GM18870 (cell line): ENCODE results near the gene SENP6.
"Not testable (repeated sequence)": the region's sequence is repeated elsewhere in the genome, so short reads cannot be mapped to it uniquely, and the experiment has no call there.

Source experiments
- ATAC-seq: cut with Tn5 transposase; IDR thresholded peaks from one replicate; pipeline ENCODE4 v1.9.1; 2021; ENCODE audit warnings: moderate library complexity; ENCODE audit not compliant: unreplicated experiment

SENP6 gene

DNA sequence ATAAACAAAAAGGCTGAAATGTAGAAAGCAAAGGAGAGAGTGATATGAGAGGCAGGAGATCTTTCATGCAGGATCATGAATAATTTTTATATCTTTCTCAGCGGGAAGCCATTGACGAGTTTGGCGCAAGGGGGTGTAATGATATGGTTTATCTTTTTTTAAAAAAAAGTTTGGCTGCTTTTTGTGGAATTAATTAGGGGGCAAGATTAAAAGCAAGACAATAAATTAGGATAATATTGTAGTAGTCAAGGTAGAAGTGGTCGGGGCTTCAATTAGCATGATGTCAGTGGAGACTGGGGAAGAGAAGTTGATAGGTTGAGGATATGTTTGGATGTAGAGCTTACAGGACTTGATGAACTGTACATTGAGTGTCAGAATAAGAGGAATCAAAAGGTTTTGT is 4.0 kb downstream of the SENP6 start:
- ATAC-seq: no peak

DNA sequence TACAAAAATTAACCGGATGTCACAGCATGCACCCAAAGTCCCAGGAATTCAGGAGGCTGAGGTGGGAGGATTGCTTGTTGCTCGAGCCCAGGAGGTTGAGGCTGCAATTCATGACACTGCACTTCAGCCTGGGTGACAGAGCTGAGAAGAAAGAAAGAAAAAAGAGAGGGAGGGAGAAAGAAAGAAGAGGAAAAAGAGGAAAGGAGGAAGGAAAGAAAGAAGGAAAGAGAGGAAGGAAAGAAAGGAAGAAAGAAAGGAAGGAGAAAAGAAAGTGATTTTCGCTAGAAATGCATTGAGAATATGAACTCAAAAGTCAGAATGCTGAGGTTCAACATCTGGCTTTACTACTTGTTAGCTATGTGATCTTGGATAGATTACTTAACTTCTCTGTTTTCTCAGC is 6.6 kb downstream of the SENP6 start:
- no peak for ATAC-seq

DNA sequence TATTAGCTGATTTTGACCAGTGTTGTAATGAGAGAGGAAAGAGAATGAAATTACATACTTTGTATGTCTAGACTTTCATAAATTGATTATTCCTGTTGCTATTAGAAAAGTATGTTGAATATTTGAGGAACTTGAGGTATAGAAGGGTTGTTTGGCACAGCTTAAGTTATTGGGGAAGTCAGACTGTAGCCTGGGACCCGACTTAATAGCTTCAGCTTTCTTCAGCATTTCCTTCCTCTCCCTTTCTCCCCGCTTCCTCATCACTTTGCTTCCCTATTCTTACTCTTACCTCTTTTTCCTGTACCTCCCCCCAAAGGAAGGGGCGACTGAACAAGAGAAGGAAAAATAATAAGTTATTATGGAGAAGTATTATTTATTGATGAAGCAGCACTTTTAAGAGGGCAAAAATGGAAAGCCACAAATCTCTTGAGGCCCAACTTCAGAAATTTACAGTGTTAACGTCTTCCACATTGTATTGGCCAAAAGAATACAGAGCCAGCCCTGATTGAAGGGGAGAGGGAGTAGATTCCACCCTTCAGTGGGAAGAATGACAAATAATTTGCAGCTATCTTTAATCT is 7.4 kb downstream of the SENP6 start:
- ATAC-seq: no peak

DNA sequence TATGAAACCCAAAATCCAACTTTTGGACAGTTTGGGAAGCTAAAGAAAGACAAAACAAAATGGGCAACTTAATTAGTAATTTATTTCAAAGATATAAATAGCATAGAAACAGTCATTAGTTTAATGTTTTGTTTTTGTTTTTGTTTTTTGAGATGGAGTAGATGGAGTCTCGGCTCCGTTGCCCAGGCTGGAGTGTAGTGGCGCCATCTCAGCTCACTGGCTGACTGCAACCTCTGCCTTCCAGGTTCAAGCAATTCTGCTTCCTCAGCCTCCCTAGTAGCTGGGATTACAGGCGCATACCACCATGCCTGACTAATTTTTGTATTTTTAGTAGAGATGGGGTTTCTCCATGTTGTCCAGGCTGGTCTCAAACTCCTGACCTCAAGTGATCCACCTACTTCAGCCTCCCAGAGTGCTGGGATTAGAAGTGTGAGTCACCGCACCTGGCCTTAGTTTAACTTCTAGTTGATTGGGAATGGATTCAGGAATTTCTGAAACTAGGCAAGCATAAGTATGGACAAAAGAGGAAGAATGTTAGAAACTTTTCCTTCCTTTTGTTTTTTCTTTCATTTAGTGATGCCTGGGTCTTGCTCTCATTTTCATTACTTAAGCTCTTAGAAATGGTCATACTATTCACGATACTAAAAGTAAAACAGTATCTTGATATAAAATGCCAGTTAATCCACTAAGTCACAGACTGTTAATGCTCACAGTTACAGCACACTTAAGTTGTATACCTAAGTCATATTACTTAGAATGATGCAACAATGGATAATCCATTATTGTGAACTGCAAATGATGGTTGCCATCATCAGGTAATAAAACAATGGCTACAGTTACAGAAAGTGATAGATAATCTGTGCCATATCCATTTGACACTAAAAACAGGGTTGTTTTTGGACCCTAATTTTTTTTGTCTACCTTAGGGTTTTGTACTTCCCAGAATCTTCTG is 8.2 kb downstream of the SENP6 start:
- no peak for ATAC-seq

DNA sequence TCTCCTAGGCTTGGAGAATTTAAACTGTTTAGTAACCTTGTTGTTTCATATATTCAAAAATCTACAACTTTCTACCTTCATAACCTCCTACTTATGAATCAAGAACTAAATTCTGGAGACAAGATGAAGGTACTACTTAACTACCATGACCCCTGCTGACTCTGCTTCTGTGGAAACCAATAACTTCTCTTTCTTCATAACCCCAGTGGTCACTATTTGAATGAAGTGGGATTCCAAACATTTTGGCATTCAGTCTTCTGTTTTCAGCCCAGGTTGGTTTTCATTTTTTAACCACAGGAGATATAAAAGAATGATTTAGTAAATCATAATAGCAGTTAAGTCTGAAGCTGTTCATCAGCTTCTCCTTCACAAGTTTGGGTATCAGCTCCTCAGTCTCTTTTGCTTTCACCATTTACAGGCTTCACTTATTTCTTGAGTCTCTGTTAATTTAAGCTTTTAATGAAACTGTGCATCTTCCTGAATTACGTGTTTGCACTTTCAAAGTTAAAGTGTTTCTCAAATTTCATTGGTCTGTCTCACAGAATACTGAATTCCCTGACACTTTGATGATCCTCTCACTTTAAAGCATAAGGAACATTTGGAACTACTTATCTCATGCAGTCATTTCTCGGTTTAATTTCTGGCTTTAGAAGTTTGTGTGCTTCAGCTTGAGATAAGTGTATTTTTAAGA is 9.5 kb downstream of the SENP6 start:
- ATAC-seq: no peak

DNA sequence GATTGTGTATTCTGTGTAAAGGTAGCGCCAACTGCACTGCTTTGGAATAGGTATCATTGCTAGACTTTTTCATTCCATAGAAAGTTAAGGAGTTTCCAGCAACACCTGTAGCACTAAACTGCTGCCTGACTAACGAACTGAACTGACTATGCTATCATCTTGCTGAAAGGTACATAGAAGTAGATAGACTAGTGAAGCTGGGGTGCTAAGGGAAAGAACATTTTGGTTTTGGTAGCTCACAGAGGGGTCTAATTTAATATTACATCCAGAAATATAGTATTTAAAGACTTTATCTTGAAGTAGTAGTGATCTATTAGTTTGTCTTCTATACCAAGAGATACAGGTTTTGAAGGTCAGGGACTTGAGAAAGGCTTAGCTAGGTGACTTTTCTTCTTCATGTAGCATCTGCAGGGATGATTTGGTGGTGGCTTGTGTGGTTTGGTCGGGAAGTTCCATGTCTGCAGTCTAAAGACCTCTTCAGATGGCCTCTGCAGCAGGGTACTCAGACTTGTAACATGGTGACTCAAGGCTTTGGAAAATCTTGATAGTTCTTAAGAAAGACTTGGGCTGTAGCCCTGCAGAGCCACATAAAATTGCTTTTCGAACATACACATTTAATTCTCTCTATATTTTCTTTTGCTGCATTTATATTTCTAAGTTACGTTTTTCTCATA is 10.2 kb downstream of the SENP6 start:
- peak; percentile 59 for ATAC-seq

DNA sequence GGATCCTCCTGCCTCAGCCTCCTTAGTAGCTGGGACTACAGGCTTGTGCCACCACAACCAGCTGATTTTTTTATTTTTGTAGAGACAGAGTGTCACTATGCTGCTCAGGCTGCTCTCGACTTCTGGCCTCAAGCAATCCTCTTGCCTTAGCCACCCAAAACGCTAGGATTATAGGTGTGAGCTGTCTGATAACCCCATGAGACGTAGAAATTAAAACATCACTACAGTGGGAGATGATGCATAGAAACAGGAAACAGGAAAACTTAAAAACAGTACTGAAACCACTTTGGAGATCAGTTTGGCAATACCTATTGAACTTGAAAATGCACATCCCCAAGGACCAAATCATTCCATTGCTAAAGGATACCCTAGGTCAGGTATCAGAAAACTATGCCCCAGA is 10.8 kb downstream of the SENP6 start:
- no peak for ATAC-seq

DNA sequence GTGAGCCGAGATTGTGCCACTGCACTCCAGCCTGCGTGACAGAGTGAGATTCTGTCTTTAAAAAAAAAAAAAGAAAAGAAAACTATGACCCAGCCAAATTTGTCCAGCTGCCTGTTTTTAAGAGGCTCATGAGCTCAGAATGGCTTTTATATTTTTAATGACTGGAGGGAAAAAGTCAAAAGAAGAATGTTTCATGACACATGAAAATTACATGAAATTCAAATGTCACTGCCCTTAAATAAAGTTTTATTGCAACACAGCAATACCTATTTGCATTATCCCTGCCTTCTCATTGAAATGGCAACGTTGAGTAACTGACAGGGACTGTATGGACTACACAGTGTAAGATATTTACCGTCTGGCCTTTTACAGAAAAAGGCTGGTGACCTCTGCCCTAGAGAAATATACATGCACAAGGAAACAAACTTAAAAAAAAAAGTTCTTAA is 11.4 kb downstream of the SENP6 start:
- ATAC-seq: no peak

DNA sequence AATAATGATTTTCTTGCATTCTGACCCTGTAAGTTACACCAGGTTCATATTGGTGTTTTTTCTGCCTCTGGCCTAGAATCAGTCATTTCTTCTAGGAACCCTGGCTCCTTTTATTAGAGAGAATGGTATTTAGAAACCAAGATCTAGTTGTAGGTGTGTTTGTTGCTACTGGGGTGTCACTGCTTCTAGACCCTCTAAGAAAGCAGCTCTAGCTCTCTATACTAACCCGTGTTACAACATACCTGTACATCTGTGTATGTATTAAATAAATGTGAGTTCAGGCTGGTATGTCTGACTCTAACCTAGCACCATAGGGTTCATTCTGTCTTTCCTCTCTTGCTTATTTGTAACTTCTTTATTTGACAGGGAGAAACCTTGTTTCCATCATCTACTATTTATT is 16.8 kb downstream of the SENP6 start:
- ATAC-seq: no peak

DNA sequence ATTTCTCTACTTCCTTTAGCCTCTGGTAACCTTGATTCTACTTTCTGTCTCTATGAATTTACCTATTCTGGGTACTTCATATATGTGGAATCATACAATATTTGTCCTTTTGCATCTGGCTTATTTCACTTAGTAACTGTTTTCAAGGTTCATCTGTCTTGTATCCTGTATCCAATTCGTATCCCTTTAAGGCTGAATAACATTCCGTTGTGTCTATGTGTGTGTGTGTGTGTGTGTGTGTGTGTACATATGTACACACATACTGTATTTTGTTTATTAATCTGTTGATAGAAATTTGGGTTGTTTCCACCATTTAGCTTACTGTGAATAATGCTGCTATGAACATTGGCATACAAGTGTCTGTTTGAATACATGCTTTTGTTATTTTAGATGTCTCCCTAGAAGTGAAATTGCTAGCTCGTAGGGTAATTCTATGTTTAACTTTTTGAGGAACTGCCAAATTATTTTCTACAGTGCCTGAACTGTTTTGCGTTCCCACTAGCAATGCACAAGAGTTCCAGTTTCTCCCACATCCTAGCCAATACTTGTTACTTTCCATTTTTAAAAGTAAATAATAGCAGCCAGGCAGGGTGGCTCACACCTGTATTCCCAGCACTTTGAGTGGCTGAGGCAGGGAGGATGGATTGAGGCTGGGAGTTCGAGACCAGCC is 17.7 kb downstream of the SENP6 start:
- ATAC-seq: no peak

DNA sequence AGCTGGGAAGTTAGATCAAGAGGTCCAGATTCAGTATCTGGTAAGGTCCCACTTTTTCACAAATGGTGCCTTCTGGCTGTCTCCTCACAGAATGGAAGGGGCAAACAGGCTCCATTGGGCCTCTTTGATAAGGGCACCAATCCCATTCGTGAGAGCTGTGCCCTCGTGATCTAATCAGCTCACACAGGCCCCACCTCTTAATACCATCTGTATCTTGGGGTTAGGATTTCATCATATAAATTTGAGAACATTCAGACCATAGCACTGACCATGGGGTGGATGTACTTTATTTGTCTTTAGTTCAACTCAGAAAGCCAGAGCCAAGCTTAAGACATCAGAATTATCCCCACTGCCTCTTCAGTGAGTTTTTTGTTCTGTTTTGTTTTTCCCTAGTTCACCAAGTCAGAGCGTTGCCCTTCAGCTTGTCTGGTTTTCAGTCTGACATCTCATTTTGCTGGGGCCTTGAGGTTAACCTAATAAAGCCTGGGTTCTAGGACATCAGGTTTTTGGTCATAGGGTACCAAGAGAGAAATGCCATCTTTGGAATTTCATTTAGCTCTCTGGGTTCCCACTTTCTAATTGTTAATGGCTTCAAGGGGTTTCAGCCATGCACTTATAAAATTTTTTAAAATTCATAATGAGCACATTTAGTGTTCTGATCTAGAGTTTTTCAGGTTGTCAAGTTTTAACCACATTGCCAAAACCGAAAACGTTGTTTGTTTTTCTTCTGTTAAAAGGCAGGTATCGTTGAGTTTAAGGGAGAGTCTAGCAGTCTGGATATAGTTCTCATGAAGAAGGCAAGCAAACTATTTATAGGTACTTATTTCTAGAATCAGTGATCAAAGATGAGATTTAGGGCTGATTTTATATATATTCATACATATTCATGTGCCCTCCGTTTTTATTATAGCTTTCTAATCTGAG is 19.0 kb downstream of the SENP6 start:
- no peak for ATAC-seq

DNA sequence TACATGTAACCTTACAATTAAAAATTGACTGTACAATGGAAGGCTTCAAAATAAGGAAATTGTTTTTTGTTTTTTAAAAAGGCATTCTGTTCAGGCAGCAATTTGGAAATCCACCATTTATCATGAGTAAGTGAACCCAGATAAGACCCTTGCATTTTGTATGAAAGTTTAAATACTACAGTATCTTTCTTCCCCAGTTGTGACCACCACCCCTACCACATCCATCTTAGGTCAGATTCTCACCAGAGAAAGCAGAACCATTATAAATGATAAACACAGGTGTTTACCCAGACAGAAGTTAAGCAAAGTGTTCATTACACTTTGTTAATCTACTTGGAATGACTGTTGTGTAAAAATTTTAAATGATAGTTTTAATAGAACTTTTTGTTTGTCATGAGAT is 20.2 kb downstream of the SENP6 start:
- no peak for ATAC-seq

DNA sequence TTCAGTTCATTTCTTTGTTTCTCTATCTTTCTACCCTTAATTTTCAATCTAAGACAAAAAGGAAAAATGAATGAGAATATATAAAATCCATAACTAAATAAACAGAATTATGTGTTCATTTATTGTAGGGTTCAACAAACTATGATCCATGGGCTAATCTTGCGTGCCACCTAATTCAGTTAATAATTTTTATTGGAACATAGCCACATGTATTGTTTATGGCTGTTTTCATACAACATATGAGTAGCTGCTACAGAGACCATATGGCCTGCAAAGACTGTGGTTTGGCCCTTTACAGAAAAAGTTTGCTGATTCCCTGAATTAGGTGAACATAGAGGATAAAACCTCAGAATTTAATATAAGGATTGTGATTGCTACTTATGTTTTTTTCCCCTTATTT is 21.8 kb downstream of the SENP6 start:
- ATAC-seq: no peak

DNA sequence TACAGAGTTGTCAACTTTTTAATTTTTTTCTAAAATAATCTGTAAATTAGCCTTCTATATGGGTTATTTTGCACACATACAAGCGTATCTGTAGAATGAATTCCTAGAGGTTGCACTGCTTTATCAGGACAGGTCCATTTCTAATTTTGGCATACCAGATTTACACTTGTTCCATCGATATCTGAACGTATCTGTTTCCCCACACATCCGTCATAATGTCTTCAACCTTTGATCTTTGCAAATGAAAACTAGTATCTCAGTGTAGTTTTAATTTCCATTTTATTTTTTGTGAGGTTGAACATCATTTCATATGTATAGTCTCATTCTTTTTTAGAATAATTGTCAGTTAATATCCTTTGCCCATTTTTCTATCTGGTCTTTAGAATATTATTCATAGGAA is 22.7 kb downstream of the SENP6 start:
- ATAC-seq: no peak

DNA sequence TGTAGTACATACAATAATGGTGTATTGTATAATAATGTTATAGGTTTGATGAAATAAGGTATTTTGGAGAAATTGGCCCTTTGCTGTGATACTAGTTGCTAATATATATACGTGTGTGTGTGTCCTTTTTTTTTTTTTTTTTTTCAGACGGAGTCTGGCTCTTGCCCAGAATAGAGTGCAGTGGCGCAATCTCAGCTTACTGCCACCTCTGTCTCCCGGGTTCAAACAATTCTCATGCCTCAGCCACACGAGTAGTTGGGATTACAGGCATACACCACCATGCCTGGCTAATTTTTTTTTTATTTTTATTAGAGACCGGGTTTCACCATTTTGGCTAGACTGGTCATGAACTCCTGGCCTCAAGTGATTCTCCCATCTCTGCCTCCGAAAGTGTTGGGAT is 23.3 kb downstream of the SENP6 start:
- ATAC-seq: no peak

DNA sequence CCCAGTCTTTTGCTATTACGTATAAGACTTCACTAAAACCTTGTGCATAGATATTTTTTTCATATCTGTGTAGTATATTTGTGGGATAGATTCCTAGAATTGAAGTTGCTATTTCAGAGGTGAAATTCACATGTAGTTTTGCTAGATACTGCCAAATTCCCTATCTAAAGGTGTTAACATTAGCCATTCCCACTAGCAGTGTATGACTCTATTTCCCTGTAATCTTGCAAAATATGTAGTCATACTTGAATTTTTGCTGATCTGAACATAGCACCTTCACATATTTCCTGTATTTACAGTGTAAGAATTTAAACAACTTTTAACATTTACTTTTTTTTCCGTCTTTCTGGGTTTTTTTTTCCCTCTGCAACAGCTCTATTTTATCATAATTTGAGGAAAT is 24.9 kb downstream of the SENP6 start:
- no peak for ATAC-seq

DNA sequence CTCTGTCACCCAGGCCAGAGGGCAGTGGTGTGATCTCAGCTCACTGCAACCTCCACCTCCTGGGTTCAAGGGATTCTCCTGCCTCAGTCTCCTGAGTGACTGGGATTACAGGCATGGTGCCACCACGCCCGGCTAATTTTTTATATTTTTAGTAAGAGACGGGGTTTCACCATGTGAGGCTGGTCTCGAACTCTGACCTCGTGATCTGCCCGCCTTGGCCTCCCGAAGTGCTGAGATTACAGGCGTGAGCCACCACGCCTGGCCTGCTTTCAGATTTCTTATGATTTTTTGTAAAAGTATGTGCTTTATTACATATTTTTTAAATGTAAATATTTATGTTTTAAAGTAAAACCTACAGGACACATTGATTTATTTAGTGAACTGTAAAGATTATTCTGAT is 26.0 kb downstream of the SENP6 start:
- ATAC-seq: not testable (repeated sequence)

DNA sequence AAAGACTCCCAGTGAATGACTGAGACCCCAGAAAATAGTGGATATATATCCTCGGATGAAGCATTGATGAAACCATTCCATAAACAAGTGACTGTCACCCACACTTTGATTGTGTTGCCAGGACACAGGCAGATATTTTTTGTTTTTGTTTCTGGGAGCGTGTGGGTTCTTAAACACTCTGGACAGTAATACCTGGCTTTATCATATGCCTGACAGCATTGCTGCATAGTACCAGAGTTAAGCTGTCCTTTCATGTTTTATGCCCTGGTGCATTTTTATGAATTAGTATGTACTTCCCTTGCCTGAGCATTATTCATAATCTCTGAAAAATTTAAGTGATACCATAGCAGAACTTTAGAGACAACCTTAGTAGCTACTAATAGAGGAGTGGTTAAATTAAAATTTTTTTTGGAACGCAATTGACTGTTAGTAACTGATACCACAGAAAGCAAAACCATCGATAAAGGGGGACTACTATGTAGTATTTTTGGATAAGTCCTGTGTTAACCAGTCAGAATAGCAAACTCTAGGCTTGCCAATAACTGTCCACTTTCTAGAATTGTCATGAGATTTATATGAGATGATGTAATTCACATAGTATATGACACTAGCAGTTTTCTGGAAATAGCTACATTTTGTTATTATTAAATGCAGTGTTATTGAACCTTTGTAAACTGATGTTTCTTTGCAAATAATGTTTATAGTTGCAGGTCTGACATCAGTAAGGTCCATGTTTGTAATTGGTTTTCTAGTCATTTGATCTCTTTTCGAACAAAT is 30.4 kb downstream of the SENP6 start:
- no peak for ATAC-seq

DNA sequence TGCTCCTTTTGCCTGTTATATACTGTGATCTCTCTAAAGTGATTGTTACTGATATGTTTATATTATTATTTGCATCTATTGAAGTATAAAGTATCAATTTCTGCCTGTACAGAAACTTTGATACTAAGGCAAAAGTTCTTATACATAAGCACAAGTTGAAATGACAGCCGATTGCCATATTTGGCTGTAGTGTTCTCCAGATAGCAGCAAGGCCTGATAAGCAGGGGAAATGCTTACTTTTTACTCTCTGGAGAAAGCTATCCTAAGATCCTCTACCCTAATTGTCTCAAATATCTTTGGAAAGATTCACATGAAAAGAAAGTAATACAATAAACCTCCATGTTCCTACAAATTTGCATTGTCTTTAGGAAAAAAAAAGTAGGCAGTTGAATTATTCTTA is 31.4 kb downstream of the SENP6 start:
- no peak for ATAC-seq
